ENCODE measurements around the gene TMOD1. TPM values are rescaled to one million over a fixed set of nuclear protein-coding genes. Genes with fewer than 3 reads are reported as not detected.

Gene TMOD1
- total and polyA plus RNA-seq, 2 of the 8 experiments (the other 6 are each of a cell fraction or from before 2014, with no cell fraction given) = 0.17 to 0.88 TPM

- TF ChIP-seq CHD7 (IDR thresholded peaks at IDR 0.05; ENCODE audit: insufficient replicate concordance, low read length) (no peak), SAP30 (IDR thresholded peaks at IDR 0.05; ENCODE audit: insufficient read depth, insufficient replicate concordance, low read length) (no peak), USF2 (IDR thresholded peaks at IDR 0.05; ENCODE audit: low read length) (no peak), KDM5A (IDR thresholded peaks at IDR 0.05; ENCODE audit: low read length) (no peak), ZNF274 (IDR thresholded peaks at IDR 0.05; ENCODE audit: borderline replicate concordance, extremely low read depth, low read length) (no peak), SIRT6 (IDR thresholded peaks at IDR 0.05; ENCODE audit: low read length) (no peak), RBBP5 (IDR thresholded peaks at IDR 0.05; ENCODE audit: borderline replicate concordance, low read depth, low read length) (no peak), CBX8 (IDR thresholded peaks at IDR 0.05; ENCODE audit: borderline replicate concordance, low read depth, low read length) (no peak), KDM1A (IDR thresholded peaks at IDR 0.05; ENCODE audit: borderline replicate concordance, low read length) (no peak), CBX5 (IDR thresholded peaks at IDR 0.05; ENCODE audit: low read depth, low read length) (no peak), SP2 (IDR thresholded peaks at IDR 0.05; ENCODE audit: low read length) (no peak), POLR2A (IDR thresholded peaks at IDR 0.05; ENCODE audit: control extremely low read depth in 1 of 2, low read depth in 2 of 2, low read length in 2 of 2) (no peak)
Measured at GRCh38 chr9:97579914-97580313, 78.4 kb downstream of the TMOD1 start (continued).

Data from H1 (cell line).